Panc1 (cell line): ENCODE measurements around the gene LRPPRC.

Experiments used
- CTCF ChIP-seq: fragments of 450-650 bp; IDR thresholded peaks from 2 replicates; pipeline ENCODE4 v1.5.1; 2017; ENCODE audit warnings: mild to moderate bottlenecking
- SIN3A ChIP-seq: IDR thresholded peaks from 2 replicates; pipeline ENCODE4 v1.6.1; 2012; ENCODE audit warnings: low read depth, mild to moderate bottlenecking, low read length, moderate library complexity, borderline replicate concordance; ENCODE audit not compliant: insufficient read depth

- TF ChIP-seq CTCF (no peak), SIN3A (no peak)
These were observed 64.5 kb downstream of the LRPPRC start for GRCh38 chr2:43931293-43931692.
